GM19193 (cell line): ENCODE results near the gene TMEM39A.

Experiments
- POLR2A ChIP-seq: IDR thresholded peaks from 4 replicates; pipeline ENCODE4 v1.6.1; 2011; ENCODE audit not compliant: insufficient read depth, insufficient read length; ENCODE audit errors: extremely low read depth

Gene TMEM39A

GRCh38 chr3:119418641-119419040 lies 44.8 kb downstream of the TMEM39A start:
- TF ChIP-seq POLR2A, result no peak

GRCh38 chr3:119417771-119418512 lies 45.5 kb downstream of the TMEM39A start:
- no peak for TF ChIP-seq POLR2A

GRCh38 chr3:119416873-119417272 lies 46.5 kb downstream of the TMEM39A start:
- TF ChIP-seq POLR2A, result no peak

DNA sequence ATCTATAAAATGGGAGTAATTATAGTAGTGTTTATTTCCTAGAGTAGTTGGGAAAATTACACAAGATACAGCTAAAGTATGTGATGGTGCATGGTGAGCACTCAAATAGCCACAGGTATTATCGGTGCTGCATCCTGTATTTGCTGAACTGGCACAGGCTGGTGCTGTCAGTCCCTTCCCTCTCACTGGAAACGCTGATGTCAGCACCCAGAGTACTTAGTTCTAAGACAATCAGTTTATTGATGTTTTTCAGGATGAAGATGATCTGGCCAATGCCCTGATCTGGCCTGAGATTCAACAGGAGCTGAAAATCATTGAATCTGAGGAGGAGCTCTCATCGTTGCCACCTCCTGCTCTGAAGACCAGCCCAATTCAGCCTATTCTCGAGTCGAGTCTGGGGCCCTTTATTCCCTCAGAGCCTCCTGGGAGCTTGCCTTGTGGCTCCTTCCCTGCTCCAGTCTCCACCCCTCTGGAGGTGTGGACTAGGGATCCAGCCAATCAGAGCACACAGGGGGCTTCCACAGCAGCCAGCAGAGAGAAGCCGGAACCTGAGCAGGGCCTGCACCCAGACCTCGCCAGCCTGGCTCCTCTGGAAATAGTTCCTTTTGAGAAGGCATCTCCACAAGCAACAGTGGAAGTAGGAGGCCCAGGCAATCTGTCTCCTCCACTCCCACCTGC lies 49.7 kb downstream of the TMEM39A start:
- TF ChIP-seq POLR2A, result no peak

DNA sequence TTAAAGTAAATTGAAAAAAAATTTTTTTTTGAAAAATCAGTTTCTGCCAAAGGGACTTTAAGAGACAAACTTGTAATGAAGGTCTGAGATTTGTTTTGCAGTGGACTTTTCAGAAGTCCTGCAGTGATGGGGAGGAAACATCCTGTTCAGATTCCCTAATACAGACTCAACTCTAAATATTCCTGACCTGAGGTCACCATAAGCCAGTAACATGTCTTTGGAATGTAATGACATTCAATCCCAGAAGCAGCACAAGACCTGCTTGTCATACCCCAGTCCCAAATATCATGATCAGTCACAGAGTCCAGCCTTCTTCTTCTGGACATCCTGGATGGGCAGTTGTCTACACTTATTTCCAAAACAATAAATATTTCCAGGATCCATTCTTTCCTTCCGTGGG lies 53.6 kb downstream of the TMEM39A start:
- TF ChIP-seq POLR2A, result no peak

- no peak for TF ChIP-seq POLR2A
Observed at GRCh38 chr3:119408243-119408950, 55.0 kb downstream of the TMEM39A start.

GRCh38 chr3:119405315-119405714 lies 58.1 kb downstream of the TMEM39A start:
- no peak for TF ChIP-seq POLR2A

DNA sequence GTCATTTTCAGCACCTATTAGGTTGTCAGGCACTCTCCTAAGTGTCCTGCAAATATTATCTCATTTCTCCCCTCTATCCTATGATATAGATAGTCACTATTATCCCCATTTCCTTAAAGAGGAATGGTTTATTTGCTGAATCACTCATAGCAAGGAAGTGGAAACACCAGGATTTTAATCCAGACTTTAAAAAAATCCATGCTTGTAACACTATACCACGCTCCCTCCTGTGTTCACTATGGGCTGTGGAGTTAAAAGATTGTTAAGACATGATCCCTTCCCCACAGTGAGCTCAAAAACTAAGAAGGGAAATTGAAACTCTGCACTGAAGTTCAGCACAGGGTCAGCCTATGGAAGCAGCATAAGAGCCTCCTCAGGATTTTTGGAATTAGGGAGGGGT lies 60.2 kb downstream of the TMEM39A start:
- no peak for TF ChIP-seq POLR2A

DNA sequence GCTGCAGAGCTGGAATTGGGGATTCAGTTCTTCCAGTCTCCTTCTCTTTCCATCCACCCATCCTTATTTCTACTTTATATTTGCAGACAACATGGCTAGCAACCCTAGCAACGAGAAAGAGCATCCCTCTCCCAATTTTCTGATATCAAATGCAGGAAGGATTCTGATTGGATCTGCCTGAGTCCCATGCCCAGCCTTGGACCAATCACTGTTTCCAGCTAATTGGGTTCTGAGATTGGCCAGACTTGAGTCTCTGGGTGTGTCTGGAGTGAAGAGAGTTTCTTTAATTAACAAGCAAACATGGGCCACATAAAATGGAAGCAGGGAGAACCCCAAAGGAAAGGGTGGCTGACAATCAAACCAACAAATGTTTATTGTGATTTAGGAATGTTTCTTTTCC lies 60.6 kb downstream of the TMEM39A start:
- TF ChIP-seq POLR2A, result no peak

GRCh38 chr3:119401503-119402440 lies 61.6 kb downstream of the TMEM39A start:
- TF ChIP-seq POLR2A, result no peak

- TF ChIP-seq POLR2A, result no peak
Observed at GRCh38 chr3:119401069-119401468, 62.3 kb downstream of the TMEM39A start.

DNA sequence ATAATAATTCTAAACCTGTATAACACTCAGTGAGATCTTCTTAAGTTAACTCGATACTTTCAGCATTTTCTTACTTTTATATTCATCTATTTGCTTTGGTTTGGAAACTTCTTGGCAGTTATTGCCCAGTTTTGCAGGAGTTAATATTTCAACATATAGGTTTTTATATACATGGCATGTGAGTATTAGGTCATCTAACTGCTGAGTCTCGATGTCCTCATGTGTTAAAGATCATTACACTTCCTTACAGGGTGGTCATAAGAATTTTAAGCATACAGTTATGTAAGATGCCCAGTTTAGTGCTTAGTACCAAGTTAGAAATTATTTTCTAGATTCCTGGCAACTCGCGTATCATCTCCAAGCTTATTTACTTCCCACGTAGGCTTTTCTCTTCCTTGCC lies 62.9 kb downstream of the TMEM39A start:
- TF ChIP-seq POLR2A, result no peak

DNA sequence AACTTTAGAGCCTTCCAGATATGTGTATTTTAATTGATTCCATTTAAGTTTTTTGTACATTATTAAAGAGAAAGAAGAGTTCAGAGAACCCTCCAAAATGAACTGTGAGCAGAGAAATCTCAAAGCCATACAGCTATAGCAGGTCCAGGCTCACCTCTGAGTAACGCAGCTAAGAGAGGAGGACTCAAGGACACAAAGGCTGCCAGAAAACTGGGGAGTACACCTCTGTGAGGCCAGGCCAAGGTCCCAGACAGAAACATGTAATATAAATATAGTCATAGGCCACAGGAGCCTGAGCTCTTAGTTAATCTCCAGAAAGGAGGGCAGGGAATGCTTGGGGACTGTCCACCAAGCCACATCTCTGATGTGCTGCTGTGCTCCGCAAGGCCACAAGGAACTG lies 66.5 kb downstream of the TMEM39A start:
- no peak for TF ChIP-seq POLR2A

- no peak for TF ChIP-seq POLR2A
Observed at GRCh38 chr3:119395923-119396358, 67.5 kb downstream of the TMEM39A start.

DNA sequence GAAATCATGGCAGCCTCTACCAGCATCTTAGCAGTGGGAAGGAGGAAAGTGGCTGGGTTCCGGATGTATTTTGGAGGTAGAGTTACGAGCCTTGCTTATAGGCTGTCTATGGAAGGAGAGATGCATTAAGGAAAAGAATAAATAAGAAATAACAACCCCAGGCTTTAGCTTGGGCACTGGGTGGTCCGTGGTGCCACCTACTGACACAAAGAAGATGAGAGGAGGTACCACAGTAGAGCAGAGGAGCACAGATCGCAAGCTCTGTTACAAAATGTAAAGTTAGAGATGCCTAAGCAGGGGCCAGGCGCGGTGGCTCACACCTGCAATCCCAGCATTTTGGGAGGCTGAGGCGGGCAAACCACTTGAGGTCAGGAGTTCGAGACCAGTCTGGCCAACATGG lies 74.8 kb downstream of the TMEM39A start:
- TF ChIP-seq POLR2A, result no peak
